Measurements from ENCODE around the gene SRXN1.

SRXN1 gene

DNA sequence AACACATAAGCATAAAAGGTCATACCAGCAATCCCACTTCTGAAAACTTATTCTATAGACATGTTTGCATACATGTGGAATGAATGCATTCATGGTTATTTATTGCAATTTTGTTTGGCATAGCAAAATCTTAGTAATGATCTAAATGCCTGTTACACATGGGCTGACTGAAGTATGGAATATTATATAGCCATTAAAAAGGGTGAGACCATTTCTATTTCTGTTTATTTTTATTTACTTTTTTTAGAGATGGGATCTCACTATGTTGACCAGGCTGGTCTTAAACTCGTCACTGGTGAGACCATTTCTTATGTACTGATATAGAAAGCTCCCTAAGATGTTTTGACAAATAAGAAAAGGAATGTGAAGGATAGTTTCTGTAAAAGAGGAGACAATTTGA is 36.9 kb upstream of the SRXN1 start:
- Histone ChIP-seq H3K9ac (ENCODE audit: low read length) (no peak overlapping the region), H3K4me3 (ENCODE audit: low read depth, low read length, poor library complexity, severe bottlenecking) (no peak overlapping the region), H3K36me3 (ENCODE audit: insufficient read depth, low read length) (no peaks in the 10 kb centered on the region), H3K9me2 (ENCODE audit: low read depth, low read length) (no peaks in the 10 kb centered on the region), H3K27ac (ENCODE audit: low read depth, low read length, poor library complexity, severe bottlenecking) (no peak overlapping the region), H3K4me2 (ENCODE audit: low read length) (no peak overlapping the region), H4K20me1 (ENCODE audit: insufficient read depth, low read length) (no peaks in the 10 kb centered on the region), H3K27me3 (ENCODE audit: insufficient read depth, low read length) (0 out of 2 replicates have a peak, but pooled peaks cover 8% of the 10 kb centered on the region), H3K9me3 (ENCODE audit: low read length) (no peaks in the 10 kb centered on the region), H3K4me1 (ENCODE audit: insufficient read depth, low read length, severe bottlenecking) (no peaks in the 10 kb centered on the region), H3F3A (ENCODE audit: insufficient read depth, low read length) (no peaks in the 10 kb centered on the region), H3K79me2 (ENCODE audit: insufficient read depth, low read length) (no peaks in the 10 kb centered on the region), H2AFZ (ENCODE audit: low read length) (no peak overlapping the region)
- TF ChIP-seq, protein P1, sequence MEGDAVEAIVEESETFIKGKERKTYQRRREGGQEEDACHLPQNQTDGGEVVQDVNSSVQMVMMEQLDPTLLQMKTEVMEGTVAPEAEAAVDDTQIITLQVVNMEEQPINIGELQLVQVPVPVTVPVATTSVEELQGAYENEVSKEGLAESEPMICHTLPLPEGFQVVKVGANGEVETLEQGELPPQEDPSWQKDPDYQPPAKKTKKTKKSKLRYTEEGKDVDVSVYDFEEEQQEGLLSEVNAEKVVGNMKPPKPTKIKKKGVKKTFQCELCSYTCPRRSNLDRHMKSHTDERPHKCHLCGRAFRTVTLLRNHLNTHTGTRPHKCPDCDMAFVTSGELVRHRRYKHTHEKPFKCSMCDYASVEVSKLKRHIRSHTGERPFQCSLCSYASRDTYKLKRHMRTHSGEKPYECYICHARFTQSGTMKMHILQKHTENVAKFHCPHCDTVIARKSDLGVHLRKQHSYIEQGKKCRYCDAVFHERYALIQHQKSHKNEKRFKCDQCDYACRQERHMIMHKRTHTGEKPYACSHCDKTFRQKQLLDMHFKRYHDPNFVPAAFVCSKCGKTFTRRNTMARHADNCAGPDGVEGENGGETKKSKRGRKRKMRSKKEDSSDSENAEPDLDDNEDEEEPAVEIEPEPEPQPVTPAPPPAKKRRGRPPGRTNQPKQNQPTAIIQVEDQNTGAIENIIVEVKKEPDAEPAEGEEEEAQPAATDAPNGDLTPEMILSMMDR (IDR thresholded peaks at IDR 0.05; ENCODE audit: low read length) = no peak

DNA sequence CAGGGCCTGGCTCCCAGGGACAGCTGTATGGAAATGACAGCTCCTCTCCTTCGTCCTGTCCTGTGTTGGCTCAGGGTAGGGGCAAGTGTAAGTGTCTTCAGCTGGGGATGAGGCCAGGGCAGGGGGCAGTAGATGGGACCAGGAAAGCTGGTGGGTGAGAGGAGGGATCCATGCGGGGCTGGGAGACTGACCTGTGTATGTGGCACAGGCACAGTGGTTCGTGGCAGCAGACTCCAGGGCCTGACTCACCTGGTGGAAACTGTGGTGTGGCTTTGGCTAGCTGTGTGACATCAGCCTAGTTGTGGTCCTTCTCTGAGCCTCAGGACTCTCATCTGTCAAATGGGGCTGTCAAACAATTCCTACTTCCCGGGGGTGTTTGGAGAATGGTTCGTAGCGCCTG is 36.3 kb upstream of the SRXN1 start:
- no peak for TF ChIP-seq EZH2 (IDR thresholded peaks at IDR 0.05; ENCODE audit: borderline replicate concordance, low read length)
- TF ChIP-seq, protein P1 (IDR thresholded peaks at IDR 0.05; ENCODE audit: low read length) = no peak
- Histone ChIP-seq H3K36me3 (ENCODE audit: insufficient read depth, low read length) (no peaks in the 10 kb centered on the region), H3K4me3 (ENCODE audit: low read depth, low read length, poor library complexity, severe bottlenecking) (no peak overlapping the region), H2AFZ (ENCODE audit: low read length) (no peak overlapping the region), H3K9me2 (ENCODE audit: low read depth, low read length) (no peaks in the 10 kb centered on the region), H3K4me1 (ENCODE audit: insufficient read depth, low read length, severe bottlenecking) (no peaks in the 10 kb centered on the region), H3K4me2 (ENCODE audit: low read length) (no peak overlapping the region), H3K9me3 (ENCODE audit: low read length) (no peaks in the 10 kb centered on the region), H3F3A (ENCODE audit: insufficient read depth, low read length) (no peaks in the 10 kb centered on the region), H3K27me3 (ENCODE audit: insufficient read depth, low read length) (0 out of 2 replicates have a peak, but pooled peaks cover 8% of the 10 kb centered on the region), H3K9ac (ENCODE audit: low read length) (no peak overlapping the region), H3K79me2 (ENCODE audit: insufficient read depth, low read length) (no peaks in the 10 kb centered on the region), H4K20me1 (ENCODE audit: insufficient read depth, low read length) (no peaks in the 10 kb centered on the region), H3K27ac (ENCODE audit: low read depth, low read length, poor library complexity, severe bottlenecking) (no peak overlapping the region)

DNA sequence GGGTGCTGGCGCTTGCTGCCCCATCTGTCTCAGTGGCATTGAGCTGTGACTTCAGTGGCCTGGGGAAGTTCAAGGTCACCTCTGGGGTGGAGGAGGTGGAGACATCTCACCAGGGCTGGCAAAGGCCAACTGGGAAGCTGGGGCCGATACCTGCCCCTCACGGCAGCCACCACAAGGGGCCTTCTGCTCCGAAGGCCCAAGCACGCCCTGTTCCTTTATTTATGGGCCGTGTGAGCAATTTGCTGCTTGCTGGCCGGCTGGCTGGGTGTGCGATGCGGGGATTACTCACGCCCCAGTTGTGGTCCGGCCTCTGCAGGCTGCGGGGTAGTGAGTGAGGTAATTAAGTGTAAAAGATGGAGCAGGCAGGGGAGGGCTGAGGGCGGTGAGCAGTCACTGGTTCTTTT is 35.8 kb upstream of the SRXN1 start:
- H3K36me3 ChIP-seq (ENCODE audit: insufficient read depth, low read length) = no peaks in the 10 kb centered on the region
- H3K9me3 ChIP-seq (ENCODE audit: low read length) = no peaks in the 10 kb centered on the region
- no peaks in the 10 kb centered on the region for H3K9me2 ChIP-seq (ENCODE audit: low read depth, low read length)
- no peak overlapping the region for H3K4me3 ChIP-seq (ENCODE audit: low read depth, low read length, poor library complexity, severe bottlenecking)
- no peaks in the 10 kb centered on the region for H4K20me1 ChIP-seq (ENCODE audit: insufficient read depth, low read length)
- 0 out of 2 replicates have a peak, but pooled peaks cover 8% of the 10 kb centered on the region for H3K27me3 ChIP-seq (ENCODE audit: insufficient read depth, low read length)
- H2AFZ ChIP-seq (ENCODE audit: low read length) = no peak overlapping the region
- no peak overlapping the region for H3K9ac ChIP-seq (ENCODE audit: low read length)
- no peaks in the 10 kb centered on the region for H3K79me2 ChIP-seq (ENCODE audit: insufficient read depth, low read length)
- H3F3A ChIP-seq (ENCODE audit: insufficient read depth, low read length) = no peaks in the 10 kb centered on the region
- TF ChIP-seq, protein P1 (IDR thresholded peaks at IDR 0.05; ENCODE audit: low read length) = no peak
- no peak for TF ChIP-seq EZH2 (IDR thresholded peaks at IDR 0.05; ENCODE audit: borderline replicate concordance, low read length)
- no peak overlapping the region for H3K27ac ChIP-seq (ENCODE audit: low read depth, low read length, poor library complexity, severe bottlenecking)
- H3K4me2 ChIP-seq (ENCODE audit: low read length) = no peak overlapping the region
- no peaks in the 10 kb centered on the region for H3K4me1 ChIP-seq (ENCODE audit: insufficient read depth, low read length, severe bottlenecking)

Data from OCI-LY1 (cell line).